Muscle of arm (tissue), 12 donors: Measurements from ENCODE around the gene SAMD14. TPM values are rescaled to one million over a fixed set of nuclear protein-coding genes. Genes with fewer than 3 reads are reported as not detected.

Experiments
- DNase-seq: peaks from one replicate; pipeline ENCODE4 v3.0.0-alpha.2; 2013
- polyA plus RNA-seq, 12 donors: library from polyadenylated mRNA; unstranded; fragments of 120-200 nt; gene quantifications; one replicate each; pipeline ENCODE4 v1.2.1, GENCODE V29; 2013; ENCODE audit not compliant: insufficient read length in 12 of 12

SAMD14 gene
- polyA plus RNA-seq, 12 donors: 2.9 to 15.6 (median 3.9) TPM; not detected in 1

- no peak for DNase-seq
Measured at GRCh38 chr17:50115756-50116155, 14.2 kb downstream of the SAMD14 start.

GRCh38 chr17:50114849-50115357, 15.1 kb downstream of the SAMD14 start:
- DNase-seq: peak; percentile 54

DNA sequence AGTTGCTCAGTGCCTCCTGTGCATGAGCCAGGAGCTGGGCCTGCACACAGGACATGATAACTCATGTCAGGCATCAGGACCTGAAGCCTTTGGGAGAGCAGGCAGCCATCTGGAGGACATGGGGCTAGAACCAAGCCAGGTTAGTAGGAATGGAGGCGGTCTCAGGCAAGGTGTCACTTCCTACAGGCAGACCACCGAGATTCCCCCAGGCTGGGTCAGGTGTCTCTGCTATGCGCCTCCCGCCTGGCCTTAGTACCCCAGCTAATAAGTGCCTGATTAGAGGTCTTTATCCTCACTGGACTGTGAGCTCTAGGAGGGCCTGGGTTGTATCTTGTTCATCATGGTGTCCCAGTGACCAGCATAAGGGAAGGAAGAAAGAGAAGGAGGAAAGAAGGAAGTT, 15.6 kb downstream of the SAMD14 start:
- no peak for DNase-seq

DNA sequence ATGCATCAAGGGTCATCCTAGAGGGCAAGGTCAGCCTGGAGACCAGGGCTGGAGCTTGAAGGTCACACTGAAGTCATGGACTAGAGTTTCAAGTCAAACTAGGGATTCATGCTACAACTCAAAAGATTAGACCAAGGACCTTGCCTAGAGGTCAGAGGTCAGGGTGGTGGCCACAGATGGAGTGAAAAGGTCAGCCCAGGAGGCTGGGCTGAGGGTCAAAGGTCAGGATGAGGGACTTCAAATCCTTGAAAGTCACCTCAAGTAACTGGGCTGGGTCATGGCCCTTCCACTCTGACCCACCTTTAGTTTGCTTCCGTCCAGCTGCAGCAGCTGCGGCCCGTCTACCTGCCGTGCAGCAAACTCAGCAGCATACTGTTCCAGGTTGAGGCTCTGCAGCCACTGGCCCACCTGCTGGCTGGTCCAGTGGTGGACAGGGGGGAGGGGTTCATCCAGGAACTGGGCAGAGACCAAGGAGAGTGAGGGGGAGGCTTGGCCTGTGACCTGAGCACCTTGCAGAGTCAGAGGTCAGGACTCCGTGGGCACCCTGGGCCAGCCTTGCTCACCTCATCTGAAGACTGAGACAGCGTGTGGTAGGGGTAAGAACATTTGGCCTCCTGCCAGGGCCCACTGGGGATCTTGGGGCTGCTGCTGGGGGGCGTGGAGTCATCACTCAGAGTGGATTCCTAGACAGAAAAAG, 16.2 kb downstream of the SAMD14 start:
- no peak for DNase-seq

- no peak for DNase-seq
Measured at GRCh38 chr17:50112694-50113093, 17.3 kb downstream of the SAMD14 start.

GRCh38 chr17:50111673-50112655, 18.0 kb downstream of the SAMD14 start:
- no peak for DNase-seq

GRCh38 chr17:50110591-50111349, 19.2 kb downstream of the SAMD14 start:
- DNase-seq: no peak

- DNase-seq: no peak
Measured at GRCh38 chr17:50109785-50110184, 20.2 kb downstream of the SAMD14 start.

DNA sequence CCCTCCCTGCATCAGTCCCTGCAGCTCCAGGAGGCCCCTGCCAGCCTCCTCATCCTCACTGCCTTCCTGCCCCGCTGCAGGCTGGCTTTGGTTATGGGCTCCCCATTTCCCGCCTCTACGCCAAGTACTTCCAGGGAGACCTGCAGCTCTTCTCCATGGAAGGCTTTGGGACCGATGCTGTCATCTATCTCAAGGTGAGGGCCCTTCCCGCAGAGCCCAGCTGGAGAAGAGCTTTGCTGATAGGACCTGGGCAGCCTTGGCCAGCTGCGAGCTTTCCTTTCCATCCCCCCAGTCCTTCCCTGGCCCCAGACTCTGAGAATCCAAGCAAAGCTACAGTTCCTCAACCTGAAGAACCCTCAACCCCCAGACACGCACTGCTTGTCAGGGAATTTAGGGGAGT, 20.8 kb downstream of the SAMD14 start:
- DNase-seq: no peak

DNA sequence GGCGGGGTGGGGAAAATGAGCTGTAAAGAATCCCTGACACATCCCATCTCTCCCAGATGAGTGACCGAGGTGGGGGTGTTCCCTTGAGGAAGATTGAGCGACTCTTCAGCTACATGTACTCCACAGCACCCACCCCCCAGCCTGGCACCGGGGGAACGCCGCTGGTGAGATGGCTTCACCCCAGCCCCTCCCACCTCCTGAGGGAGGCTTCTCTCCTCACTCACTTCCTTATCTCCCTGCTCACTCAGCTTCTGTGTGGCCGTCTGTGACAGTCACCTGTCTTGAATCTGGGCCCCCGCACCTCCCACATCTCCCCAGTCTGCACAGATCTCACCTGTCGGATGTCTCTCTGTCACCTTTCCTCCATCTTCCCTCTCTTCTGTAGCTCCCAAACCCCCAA, 21.4 kb downstream of the SAMD14 start:
- no peak for DNase-seq

DNA sequence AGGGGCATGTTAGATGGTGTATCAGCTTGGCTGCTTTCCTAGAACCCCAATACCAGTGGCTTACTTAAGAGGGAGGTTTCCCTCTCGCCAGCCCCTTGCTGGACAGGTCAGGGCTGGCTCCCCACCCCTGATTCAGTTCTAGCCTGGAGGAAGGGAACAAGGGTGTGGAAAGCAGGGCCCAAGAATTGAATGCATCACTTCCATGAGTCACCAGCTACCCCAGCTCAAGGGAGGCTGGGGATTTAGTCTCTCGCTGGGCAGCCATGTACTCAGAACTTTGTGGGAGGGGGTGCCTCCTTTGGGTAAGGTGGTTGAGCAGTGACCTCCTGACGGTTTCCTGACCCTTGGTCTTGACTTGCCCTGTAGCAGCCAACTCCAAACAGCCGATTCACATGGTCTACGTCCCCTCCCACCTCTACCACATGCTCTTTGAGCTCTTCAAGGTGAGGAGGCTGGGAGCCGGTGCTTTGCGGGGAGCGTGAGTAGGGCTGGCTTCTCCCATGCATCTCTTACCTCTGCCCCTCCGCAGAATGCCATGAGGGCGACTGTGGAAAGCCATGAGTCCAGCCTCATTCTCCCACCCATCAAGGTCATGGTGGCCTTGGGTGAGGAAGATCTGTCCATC, 22.1 kb downstream of the SAMD14 start:
- DNase-seq: no peak

DNA sequence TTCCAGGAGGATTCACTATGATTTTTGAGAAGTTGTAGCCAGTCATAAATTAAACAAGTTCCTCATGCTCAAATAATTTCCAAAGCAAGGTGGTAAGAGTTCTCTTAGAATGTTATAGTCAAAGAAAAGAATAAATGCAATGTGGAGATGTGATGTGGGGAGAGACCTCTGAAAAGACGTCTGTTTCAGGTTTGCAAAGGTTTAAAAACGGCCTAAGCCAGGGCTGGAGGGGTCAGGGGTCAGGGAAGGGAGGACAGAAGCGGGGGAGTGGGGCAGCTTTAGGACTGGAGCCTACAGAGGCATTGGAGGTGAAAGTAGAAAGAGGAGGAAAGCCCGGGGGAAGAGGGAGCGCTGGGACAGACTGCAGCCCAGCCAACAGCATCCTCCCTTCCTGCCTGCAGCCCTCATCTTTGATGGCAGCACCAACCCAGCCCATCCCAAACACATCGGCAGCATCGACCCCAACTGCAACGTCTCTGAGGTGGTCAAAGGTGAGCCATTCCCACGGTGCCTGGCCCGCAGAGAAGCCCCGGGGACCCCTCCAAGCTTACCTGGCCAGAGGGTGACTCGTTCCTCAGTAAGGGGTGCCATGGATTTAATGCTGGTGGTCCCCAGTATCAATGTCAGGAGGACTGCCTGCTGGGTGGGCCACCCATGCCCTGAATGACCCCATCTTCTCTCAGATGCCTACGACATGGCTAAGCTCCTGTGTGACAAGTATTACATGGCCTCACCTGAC, 23.4 kb downstream of the SAMD14 start:
- DNase-seq: no peak

- no peak for DNase-seq
Measured at GRCh38 chr17:50105811-50106210, 24.1 kb downstream of the SAMD14 start.

- DNase-seq: no peak
Measured at GRCh38 chr17:50103941-50104340, 26.0 kb downstream of the SAMD14 start.

GRCh38 chr17:50103252-50103651, 26.7 kb downstream of the SAMD14 start:
- DNase-seq: no peak

DNA sequence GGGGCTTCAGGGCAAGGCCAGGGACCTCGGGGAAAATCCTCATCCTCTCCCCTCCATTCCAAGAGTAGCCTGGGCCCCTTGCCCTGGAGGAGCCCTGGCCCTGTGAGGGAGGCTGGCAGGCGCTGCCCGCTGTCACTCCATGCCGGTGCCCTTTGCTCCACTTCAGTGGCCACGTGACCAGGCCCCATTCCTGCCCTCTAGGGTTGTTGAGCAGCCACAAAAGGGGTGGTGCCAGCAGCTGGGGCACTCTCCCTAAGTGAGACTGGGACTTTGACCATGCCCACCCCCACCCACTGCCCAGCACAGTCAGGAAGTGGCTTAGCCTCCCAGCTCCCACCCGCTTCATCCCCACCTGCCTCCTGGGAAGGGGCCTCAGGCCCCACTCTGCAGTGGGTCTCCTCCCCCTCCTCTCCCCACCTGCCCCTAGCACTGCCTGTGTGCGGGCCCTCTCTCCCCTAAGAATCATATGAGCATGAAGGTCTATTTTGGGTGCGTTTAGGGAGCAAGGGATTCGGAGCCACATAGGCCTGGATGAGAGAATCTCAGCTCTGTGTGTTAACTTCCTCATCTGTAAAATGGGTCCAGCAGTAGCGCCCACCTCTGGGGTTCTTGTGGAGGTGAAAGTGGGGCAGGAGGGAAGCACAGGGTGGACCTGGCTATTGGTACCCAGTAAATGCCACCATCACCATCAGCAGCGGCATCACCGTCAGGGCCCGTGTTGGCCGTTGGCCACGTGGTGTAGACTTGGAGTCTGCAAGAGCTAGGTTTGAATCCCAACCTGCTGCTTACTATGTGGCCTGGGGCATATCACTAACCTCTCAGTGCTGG, 27.6 kb downstream of the SAMD14 start:
- no peak for DNase-seq

DNA sequence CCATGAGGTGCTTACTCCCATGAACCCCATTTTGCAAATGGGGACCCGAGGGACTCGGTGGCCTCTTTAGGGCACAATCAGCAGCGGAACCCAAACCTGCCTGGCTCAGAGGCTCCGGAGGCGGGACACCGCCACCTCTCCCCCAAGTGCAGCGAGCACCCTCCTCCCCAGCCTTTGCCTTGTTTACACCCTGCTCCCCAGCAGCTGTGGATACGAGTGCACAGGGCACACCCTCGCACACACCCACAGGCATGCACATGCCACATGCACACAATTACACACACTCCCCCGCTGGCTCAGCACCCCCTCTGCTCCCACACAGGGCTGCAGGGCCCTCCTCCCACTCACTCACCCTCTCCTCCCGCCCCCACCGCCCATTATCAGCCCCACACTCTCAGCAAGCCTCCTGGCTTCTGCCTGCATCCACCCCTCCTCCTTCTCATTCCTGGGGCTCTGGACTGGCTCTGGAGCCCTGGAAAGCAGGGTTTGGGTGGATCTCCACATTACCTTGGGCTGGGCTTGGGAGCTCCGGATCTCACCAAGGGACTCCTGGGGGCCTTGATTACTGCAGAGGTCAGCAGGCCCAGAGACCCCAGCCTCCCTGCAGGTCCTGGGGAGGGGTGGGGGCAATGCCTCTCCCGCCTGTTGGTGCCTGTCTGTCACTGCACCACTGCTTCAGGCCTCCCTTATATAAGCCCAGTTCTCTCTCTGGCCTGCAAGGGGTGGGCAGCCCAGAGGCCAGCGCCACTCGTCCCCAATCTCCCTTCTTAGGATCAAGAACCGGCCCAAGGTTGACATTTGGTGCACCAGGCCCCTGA, 28.4 kb downstream of the SAMD14 start:
- DNase-seq: no peak

- DNase-seq: no peak
Measured at GRCh38 chr17:50100921-50101345, 29.0 kb downstream of the SAMD14 start.

- DNase-seq: no peak
Measured at GRCh38 chr17:50100480-50100883, 29.5 kb downstream of the SAMD14 start.
